Esophagus squamous epithelium (tissue), 4 donors: ENCODE data around the gene REEP2.

ENCODE experiments used
- POLR2A ChIP-seq, 4 donors: fragments of 450-650 bp; IDR thresholded peaks; one replicate each; pipeline ENCODE4 v1.6.1; 2017; ENCODE audit warnings: antibody characterized with exemption in 4 of 4, mild to moderate bottlenecking in 4 of 4, moderate library complexity in 3 of 4
- TF ChIP-seq, protein P1 (sequence below), 6 experiments: fragments of 450-650 bp in 4 of 6; fragments of 200-600 bp in 2 of 6; sonication (generic) in 2 of 6; IDR thresholded peaks; one replicate each; pipeline ENCODE4 v1.5.1; 2016 to 2019; ENCODE audit warnings: antibody characterized with exemption in 6 of 6, mild to moderate bottlenecking in 4 of 6, moderate library complexity in 4 of 6

DNA sequence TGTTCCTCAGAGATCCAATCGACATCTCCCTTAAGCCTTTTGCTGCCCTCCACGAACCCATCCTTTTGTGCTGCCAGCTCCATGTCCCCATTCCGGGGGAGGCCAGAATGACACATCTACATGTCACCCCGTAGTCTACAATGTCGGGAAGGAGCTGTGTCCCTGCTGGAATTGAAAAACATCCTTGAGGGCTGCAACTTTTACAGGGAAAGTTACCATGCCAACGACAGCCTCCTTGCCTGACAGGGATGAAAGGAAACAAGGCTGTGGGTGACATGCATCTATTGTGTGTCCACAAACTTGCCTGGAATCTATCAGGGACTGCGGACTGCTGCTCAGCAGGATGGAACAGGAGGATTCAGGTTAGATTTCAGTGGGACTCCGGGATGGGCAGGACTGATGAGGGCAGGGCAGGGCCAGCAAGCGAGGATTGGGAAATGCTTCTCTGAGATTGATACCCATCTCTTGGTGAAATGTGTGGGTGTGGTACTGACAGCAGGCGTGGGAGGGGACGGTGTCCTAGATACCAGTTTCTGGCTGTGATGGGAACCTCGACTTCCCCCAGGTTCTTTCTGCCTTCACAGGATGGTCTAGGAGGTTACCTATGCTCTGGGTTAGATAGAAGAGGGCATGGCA is 51.9 kb downstream of the REEP2 start:
- TF ChIP-seq, protein P1, sequence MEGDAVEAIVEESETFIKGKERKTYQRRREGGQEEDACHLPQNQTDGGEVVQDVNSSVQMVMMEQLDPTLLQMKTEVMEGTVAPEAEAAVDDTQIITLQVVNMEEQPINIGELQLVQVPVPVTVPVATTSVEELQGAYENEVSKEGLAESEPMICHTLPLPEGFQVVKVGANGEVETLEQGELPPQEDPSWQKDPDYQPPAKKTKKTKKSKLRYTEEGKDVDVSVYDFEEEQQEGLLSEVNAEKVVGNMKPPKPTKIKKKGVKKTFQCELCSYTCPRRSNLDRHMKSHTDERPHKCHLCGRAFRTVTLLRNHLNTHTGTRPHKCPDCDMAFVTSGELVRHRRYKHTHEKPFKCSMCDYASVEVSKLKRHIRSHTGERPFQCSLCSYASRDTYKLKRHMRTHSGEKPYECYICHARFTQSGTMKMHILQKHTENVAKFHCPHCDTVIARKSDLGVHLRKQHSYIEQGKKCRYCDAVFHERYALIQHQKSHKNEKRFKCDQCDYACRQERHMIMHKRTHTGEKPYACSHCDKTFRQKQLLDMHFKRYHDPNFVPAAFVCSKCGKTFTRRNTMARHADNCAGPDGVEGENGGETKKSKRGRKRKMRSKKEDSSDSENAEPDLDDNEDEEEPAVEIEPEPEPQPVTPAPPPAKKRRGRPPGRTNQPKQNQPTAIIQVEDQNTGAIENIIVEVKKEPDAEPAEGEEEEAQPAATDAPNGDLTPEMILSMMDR (IDR thresholded peaks at IDR 0.05), result no peak
- TF ChIP-seq POLR2A (IDR thresholded peaks at IDR 0.05), result no peak
